Activated naive CD4-positive, alpha-beta T cell treated with anti-CD3 and anti-CD28 coated beads, Interleukin-2, amount 10 ng/mL, durations not matched to agents 7 days and 5 days (primary cell): Measurements from ENCODE around the gene KRT78.

Experiments used
- CTCF ChIA-PET: fragments of 350-600 bp; sonication (Branson Sonifier 250); formaldehyde crosslinking; loops from one replicate; lab custom pipeline; 2021; ENCODE audit warnings: antibody characterized with exemption; lab: Charles Lee
- DNase-seq: peaks from one replicate; pipeline ENCODE4 v3.0.0-alpha.2; 2020
- H3K27ac Mint-ChIP-seq: one replicate; pipeline ENCODE4 v1.8.0; 2021; ENCODE audit warnings: mild to moderate bottlenecking, moderate library complexity, mixed read lengths
- H3K27me3 Mint-ChIP-seq: one replicate; pipeline ENCODE4 v1.8.0; 2021; ENCODE audit warnings: mild to moderate bottlenecking, mixed read lengths
- H3K36me3 Mint-ChIP-seq: one replicate; pipeline ENCODE4 v1.8.0; 2021; ENCODE audit warnings: mixed read lengths
- H3K4me1 Mint-ChIP-seq: one replicate; pipeline ENCODE4 v1.8.0; 2021; ENCODE audit warnings: mixed read lengths
- H3K4me3 Mint-ChIP-seq: one replicate; pipeline ENCODE4 v1.8.0; 2021; ENCODE audit warnings: mild to moderate bottlenecking, moderate library complexity, mixed read lengths
- H3K9me3 Mint-ChIP-seq: one replicate; pipeline ENCODE4 v1.8.0; 2021; ENCODE audit warnings: mixed read lengths

Gene KRT78

DNA sequence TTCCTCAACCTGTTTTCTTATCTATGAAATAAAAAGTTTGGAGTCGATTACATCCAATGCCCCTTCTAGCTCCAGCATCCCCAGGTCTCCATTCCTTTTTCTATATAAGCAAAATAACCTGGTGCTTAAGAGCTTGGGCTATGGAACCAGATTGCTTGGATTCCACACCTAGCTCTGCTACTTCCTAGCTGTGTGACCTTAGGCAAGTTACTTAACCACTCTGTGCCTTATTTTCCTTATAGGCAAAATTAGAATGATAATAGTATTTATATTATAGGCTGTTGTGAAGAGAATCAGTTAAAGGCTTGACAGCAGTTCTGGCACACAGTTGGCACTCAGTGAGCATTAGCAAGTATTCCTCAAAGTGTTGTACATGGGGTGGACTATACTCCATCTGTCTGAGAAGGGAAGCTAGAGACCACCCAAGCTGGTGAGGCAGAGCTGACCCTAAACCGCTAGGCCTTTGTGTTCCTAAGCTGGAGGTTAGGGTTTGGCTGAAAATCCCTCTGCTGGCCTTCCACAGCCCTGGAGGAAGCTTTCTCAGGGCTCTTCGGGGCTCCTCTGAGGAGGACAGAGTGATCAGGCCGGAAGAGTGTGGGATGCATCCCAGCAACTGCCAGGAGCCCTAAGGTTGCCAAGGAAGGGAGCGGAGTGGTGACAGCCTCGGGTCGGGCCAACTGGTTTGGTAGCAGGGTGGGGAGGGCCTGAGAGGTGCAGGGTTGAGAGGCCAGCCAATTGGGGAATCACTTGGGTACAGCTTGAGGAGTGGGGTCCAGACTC, 28.9 kb downstream of the KRT78 start:
- DNase-seq: no peak
- H3K4me1 Mint-ChIP-seq: peaks cover 9% of the 10 kb centered on the region

DNA sequence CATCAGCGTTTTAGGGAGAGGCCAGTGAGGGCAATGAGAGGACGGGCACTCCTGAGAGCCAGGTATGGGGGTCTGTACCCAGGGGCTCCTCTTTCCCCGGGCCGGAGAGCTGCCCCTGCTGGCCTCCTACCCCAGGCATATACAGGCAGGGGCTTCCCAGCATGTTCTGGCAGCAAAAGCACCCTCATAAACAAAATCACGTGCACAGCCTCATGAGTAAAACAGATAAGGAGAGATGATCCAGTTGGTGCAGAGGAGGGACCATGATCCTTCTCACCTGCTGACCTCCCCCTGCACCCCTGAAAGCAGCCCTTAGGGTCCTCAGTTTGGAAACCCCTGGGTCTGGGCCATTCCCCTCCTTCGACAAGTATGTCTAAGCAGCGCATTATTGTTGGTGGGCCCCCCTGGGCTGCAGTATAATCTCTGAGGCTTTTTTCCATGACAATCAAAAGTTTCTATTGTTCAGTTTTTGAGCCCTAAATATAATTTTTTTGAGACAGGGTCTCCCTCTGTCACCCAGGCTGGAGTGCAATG, 29.8 kb downstream of the KRT78 start:
- CTCF ChIA-PET: no interaction called here
- no peak for DNase-seq
- Mint-ChIP-seq H3K36me3 (no peaks in the 10 kb centered on the region), H3K4me1 (peaks cover 9% of the 10 kb centered on the region), H3K9me3 (no peaks in the 10 kb centered on the region), H3K4me3 (no peak overlapping the region), H3K27ac (no peak overlapping the region), H3K27me3 (peaks cover 8% of the 10 kb centered on the region)

More for the DNA sequence above, 28.9 kb downstream of the KRT78 start:
- H3K27me3 Mint-ChIP-seq: peaks cover 4% of the 10 kb centered on the region
- H3K36me3 Mint-ChIP-seq: no peaks in the 10 kb centered on the region
- no peaks in the 10 kb centered on the region for H3K9me3 Mint-ChIP-seq
- no peak overlapping the region for H3K4me3 Mint-ChIP-seq
- H3K27ac Mint-ChIP-seq: no peak overlapping the region
- CTCF ChIA-PET: no interaction called here

DNA sequence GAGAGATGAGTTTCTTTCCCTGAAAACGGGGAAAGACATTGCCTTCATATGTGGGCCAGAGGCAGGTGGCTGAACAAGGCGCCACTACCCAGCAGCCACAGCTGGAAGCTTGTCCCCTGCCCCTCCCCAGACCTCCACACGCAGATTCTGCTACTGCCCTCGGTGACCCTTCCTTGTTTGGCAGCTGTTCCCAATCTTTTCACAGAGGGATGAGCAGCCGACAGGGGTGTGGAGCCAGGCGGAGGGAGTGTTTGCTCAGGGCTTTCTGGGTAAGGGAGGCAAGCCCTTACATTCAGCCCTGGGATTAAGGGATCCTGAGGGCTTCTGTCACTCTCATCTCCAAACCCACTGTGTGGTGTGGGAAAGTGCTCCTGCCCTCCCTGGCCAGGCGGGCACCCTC, 30.4 kb downstream of the KRT78 start:
- CTCF ChIA-PET: interaction anchor here (1.4 kb wide), 1 partner anchor 61 kb away, joined by 4 read pairs; no protein-coding TSS in a partner anchor
- Mint-ChIP-seq H3K27me3 (peaks cover 11% of the 10 kb centered on the region), H3K36me3 (no peaks in the 10 kb centered on the region), H3K4me1 (peaks cover 9% of the 10 kb centered on the region), H3K27ac (no peak overlapping the region), H3K4me3 (no peak overlapping the region), H3K9me3 (no peaks in the 10 kb centered on the region)
- no peak for DNase-seq

DNA sequence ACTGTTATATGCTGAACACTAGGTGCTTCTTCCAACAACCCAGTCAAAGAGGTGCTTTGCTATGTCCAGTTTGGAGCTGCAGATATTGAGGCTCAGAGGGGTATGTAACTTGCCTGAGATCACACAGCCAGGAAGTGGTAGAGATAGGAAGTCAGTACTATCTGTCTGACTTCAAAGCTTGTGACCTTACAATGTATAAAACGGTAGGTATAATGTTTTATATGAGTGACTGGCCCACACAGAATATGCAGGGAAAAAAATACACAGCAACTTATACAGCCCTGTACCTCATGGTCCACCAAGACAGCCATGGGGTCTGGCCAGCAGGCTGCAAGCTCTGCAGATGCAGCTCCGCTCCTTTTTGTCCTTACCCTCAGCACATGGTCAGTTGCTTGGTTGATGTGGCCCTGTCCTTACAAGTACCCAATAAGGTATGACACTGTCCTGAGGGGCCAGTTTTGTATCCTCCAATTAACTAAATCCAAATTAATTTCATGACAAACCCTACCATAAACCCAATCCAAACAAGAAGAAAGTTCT, 31.0 kb downstream of the KRT78 start:
- Mint-ChIP-seq H3K36me3 (no peaks in the 10 kb centered on the region), H3K27me3 (peaks cover 12% of the 10 kb centered on the region), H3K4me3 (no peak overlapping the region), H3K4me1 (peaks cover 9% of the 10 kb centered on the region), H3K27ac (no peak overlapping the region), H3K9me3 (no peaks in the 10 kb centered on the region)
- no peak for DNase-seq
- CTCF ChIA-PET: interaction anchor here (1.4 kb wide), 1 partner anchor 62 kb away, joined by 4 read pairs; no protein-coding TSS in a partner anchor

DNA sequence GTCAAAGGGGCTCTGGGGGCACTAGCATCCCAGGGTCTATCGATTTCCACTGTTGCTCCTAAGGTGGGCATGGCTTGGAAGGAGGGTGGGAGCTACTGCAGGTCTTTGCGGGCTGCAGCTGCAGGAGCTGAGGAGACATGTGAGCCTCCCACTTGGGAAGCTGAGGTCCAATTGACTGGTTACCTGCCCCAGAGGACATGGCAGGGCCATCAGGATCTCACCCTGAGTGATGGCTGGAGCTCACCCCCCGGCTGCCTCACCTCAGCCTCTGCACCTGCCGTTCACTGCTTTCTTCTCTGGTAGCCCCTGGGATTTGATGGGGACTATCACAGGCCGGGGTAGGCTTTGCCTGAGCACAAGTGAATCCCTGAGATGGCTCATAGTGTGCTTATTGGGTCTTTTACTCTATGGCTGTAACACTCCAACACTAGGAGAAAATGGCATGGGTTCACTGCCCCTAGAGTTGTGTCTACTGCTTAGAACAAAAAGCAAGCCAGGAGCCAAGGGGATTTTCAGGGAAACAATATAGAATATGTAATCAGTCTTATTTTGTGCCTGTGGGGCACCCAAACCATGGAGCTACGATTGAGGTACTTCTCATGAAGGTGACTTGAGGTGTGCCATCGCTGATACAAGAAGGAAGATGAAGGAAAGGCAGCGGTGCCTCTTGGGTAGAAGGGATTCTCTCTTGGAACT, 31.6 kb downstream of the KRT78 start:
- no peaks in the 10 kb centered on the region for H3K9me3 Mint-ChIP-seq
- DNase-seq: no peak
- H3K4me1 Mint-ChIP-seq: peaks cover 9% of the 10 kb centered on the region
- H3K27me3 Mint-ChIP-seq: peaks cover 12% of the 10 kb centered on the region
- H3K27ac Mint-ChIP-seq: no peak overlapping the region
- H3K4me3 Mint-ChIP-seq: no peak overlapping the region
- no peaks in the 10 kb centered on the region for H3K36me3 Mint-ChIP-seq
- CTCF ChIA-PET: interaction anchor here (1.4 kb wide), 1 partner anchor 62 kb away, joined by 4 read pairs; no protein-coding TSS in a partner anchor

DNA sequence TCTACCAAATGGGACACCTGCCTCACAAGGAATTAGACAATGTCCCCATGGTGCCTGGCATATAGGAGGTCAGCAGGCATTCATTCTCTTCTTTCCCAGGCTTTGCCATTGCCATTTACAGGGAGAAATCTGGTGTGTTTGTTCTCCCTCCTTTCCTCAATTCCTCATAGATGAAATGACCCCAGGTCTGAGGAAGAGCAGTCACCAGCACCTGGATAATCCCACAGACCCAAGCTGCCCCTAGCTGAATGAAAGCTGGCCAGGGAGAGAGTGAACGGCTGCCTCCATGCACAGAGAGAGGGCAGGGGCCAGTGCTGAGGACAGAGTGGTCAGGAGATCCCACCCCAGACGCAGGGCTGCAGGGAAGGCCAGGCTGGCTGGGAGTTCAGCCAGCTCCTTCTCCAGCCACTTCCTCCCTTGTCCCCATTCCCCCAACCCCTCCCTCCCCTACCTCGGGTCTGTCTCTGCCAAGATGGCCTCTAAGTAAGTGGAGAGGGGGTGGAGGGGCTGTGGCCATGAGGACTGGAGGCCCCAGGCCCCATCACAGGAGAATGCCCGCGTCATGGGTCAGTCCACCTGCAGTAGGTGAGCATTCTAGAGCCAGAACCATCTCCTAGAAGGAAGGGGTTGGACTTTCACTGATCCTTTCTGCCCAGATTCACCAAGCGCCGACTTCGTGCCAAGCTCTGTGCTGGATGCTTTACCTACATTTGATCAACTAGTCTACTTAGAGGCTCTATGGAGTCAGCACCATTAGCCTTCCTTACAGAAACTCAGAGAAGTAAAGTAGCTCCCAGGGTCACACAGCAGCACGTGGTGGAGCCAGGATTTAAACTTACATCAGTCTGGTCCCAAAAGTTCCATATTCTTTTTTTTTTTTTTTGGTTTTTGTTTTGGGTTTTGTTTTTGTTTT, 32.9 kb downstream of the KRT78 start:
- no peak overlapping the region for H3K4me3 Mint-ChIP-seq
- H3K4me1 Mint-ChIP-seq: peaks cover 9% of the 10 kb centered on the region
- peaks cover 12% of the 10 kb centered on the region for H3K27me3 Mint-ChIP-seq
- CTCF ChIA-PET: interaction anchor here (0.6 kb wide), 1 partner anchor 262 kb away, joined by 3 read pairs; no protein-coding TSS in a partner anchor
- no peak for DNase-seq
- H3K27ac Mint-ChIP-seq: no peak overlapping the region
- no peaks in the 10 kb centered on the region for H3K36me3 Mint-ChIP-seq
- H3K9me3 Mint-ChIP-seq: no peaks in the 10 kb centered on the region

DNA sequence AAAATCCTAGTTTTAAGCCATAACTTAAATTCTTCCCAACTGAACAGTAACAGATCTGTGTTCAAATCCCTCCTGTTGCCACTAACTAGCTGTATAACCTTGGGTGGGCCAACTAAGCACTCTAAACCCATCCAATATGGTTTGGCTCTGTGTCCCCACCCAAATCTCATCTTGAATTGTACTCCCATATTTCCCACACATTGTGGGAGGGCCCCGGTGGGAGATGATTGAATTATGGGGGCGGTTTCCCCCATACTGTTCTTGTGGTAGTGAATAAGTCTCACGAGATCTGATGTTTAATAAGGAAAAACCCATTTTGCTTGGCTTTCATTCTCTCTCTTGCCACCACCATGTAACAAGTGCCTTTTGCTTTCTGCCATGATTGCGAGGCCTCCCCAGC, 33.6 kb downstream of the KRT78 start:
- no peaks in the 10 kb centered on the region for H3K9me3 Mint-ChIP-seq

DNA sequence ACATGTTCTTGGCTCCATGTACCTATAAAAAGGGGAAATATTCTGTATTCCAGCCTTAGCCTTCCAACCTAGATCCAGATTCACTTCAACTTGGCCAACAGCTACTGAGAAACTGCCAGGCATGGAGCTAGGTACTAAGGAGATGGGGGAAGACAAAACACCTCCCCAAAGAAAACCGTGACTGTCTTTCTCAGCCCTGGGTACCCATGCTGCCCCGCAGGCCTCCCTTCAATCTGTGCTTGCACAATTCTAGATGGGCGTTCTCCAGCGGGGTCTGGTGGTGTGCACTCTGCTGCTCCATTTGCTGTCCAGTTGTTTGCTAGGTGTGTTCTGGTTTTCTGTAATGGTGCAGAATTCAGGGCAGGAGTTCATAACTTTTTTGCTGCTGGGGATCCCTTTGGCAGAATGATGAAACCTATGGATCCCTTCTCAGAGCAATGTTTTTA, 34.1 kb downstream of the KRT78 start:
- Mint-ChIP-seq H3K9me3 (no peaks in the 10 kb centered on the region), H3K27me3 (peaks cover 8% of the 10 kb centered on the region), H3K4me3 (no peak overlapping the region), H3K36me3 (no peaks in the 10 kb centered on the region), H3K4me1 (peaks cover 9% of the 10 kb centered on the region), H3K27ac (no peak overlapping the region)
- no peak for DNase-seq
- CTCF ChIA-PET: no interaction called here

More for the DNA sequence above, 33.6 kb downstream of the KRT78 start:
- DNase-seq: no peak
- Mint-ChIP-seq H3K36me3 (no peaks in the 10 kb centered on the region), H3K4me1 (peaks cover 9% of the 10 kb centered on the region), H3K27ac (no peak overlapping the region), H3K4me3 (no peak overlapping the region), H3K27me3 (peaks cover 10% of the 10 kb centered on the region)
- CTCF ChIA-PET: no interaction called here

DNA sequence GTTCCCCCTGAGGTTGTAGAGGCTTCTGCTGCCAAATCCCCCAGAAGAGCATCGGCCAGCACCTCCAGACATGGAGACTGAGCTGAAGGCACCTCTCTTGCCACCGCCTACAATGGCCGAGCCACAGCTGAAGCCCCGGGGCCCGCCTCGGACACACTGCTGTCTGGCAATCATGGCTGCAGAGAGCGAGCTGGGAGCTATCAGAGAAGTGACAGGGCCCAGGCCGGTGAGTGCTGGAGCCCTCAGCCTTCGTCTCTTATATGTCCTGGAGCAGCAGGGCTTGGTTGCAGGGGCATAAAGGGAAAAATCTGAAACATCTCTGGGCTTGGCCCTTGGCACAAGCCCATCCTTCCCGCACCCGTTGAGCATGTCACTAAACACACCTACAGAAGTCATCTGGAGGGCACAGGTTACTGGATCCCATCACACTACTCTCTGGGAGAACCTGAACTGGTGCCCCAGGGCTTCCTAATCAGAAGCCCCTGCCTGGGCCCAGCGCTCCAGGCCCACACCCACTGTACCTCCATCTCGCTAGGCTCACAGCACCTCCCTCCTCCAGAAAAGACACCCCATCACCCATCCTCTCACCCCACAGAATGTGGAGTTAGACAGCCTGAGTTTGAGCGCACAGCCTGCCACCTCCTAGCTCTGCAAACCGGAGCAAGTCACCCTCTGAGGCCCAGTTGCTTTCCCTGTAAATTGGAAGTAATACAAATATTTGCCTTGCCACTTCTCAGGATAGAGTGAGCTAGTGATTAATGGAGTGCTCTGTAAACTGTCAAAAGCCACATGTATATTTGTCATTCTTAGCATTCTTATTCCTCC, 34.7 kb downstream of the KRT78 start, which contains the start of gene KRT4:
KRT4 (minus strand) TSS at position 232 of the 825 bp plus-strand sequence; CDS start at position 174, 58 bp downstream.
- H3K27me3 Mint-ChIP-seq: peaks cover 8% of the 10 kb centered on the region
- CTCF ChIA-PET: no interaction called here
- peaks cover 9% of the 10 kb centered on the region for H3K4me1 Mint-ChIP-seq
- no peak within 1 kb of the TSS for H3K4me3 Mint-ChIP-seq
- no peak within 1 kb of the TSS for H3K27ac Mint-ChIP-seq
- DNase-seq: no peak
- no peaks in the 10 kb centered on the region for H3K36me3 Mint-ChIP-seq
- H3K9me3 Mint-ChIP-seq: no peaks in the 10 kb centered on the region

DNA sequence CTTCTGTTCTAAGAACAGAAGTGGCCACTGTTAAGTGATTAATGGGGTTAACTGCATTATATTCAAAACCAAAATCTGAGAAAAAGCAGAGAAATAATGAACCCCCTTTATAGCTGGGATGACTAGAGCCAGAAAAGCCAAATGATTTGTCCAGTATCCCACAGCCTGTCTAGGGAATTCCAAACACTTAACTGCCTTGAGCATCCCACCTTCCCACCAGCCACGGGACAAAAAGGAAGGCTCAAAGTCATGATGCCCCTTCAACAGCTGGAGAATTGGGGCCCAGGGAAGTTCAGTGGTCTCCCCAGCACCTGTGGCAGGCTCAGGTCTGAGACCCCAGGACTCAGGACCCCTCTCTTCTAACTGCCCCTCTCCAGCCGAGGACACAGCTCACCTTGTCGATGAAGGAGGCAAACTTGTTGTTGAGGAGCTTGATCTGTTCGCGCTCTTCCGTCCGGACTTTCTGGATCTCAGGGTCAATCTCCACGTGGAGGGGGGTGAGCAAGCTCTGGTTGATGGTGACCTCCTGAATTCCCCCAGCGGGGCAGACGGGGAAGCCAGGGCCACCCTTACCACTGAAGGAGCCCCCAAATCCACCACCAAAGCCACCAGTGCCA, 35.5 kb downstream of the KRT78 start:
- no peak for DNase-seq
- Mint-ChIP-seq H3K4me3 (no peak overlapping the region), H3K4me1 (peaks cover 9% of the 10 kb centered on the region), H3K36me3 (no peaks in the 10 kb centered on the region), H3K9me3 (no peaks in the 10 kb centered on the region), H3K27me3 (peaks cover 8% of the 10 kb centered on the region), H3K27ac (no peak overlapping the region)
- CTCF ChIA-PET: no interaction called here

DNA sequence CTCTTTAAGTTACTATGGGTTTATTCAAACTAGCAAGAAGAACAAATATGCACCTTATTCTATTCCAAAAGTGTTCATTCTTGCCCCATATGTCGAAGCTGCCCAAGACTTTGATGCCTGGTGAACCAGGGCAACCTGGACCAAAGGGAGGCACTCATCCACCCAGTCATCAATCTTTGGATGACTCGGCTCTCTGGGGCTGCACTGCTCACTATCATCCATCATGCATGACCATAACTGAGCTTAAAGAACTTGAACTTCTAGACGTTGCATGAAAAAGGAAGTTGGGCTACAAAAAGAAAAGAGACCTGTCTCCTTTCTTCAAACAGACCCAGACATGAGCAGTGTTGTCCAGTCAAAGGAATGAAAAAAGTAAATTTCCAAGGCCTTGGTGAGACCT, 36.0 kb downstream of the KRT78 start:
- no peak for DNase-seq
- H3K4me3 Mint-ChIP-seq: no peak overlapping the region
- no peak overlapping the region for H3K27ac Mint-ChIP-seq
- CTCF ChIA-PET: no interaction called here
- no peaks in the 10 kb centered on the region for H3K36me3 Mint-ChIP-seq
- no peaks in the 10 kb centered on the region for H3K9me3 Mint-ChIP-seq
- peaks cover 8% of the 10 kb centered on the region for H3K27me3 Mint-ChIP-seq
- H3K4me1 Mint-ChIP-seq: peaks cover 5% of the 10 kb centered on the region

DNA sequence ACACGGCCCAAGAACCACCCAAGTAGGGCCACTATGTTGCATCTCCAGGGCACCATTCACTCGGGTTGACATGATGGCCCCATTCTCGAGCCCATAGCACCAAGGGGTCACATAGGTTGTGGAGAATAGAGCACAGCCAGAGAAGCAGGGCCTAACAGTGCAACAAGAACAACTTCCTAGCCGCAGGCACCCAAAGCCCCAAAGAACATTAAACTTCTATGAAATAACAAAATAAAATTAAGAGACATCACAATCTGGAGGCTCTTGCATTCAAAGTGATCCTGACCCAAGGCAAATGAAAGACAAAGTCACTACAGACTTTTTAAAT, 36.8 kb downstream of the KRT78 start:
- Mint-ChIP-seq H3K4me1 (no peaks in the 10 kb centered on the region), H3K27ac (no peak overlapping the region), H3K36me3 (no peaks in the 10 kb centered on the region), H3K4me3 (no peak overlapping the region), H3K27me3 (peaks cover 14% of the 10 kb centered on the region), H3K9me3 (no peaks in the 10 kb centered on the region)
- no peak for DNase-seq
- CTCF ChIA-PET: no interaction called here
